Ascending aorta (tissue), 2 donors: Measurements from ENCODE around the gene C1orf21. TPM values are rescaled to one million over a fixed set of nuclear protein-coding genes. Genes with fewer than 3 reads are reported as not detected.

Experiments
- DNase-seq, 2 donors: peaks; one replicate each; pipeline ENCODE4 v3.0.0-alpha.2; 2019; ENCODE audit warnings: low spot score in 2 of 2
- H3K27ac ChIP-seq, 2 donors: fragments of 200-600 bp; sonication (generic); one replicate each; pipeline ENCODE4 v1.5.1; 2016 to 2017; ENCODE audit warnings: mild to moderate bottlenecking in 1 of 2
- H3K27me3 ChIP-seq: fragments of 200-600 bp; sonication (generic); one replicate; pipeline ENCODE4 v1.5.1; 2017
- H3K36me3 ChIP-seq, 2 donors: fragments of 200-600 bp; sonication (generic); one replicate each; pipeline ENCODE4 v1.5.1; 2016
- H3K4me1 ChIP-seq, 2 donors: fragments of 200-600 bp; sonication (generic); one replicate each; pipeline ENCODE4 v1.5.1; 2016 to 2017; ENCODE audit warnings: mild to moderate bottlenecking in 1 of 2
- H3K4me3 ChIP-seq, 2 donors: fragments of 200-600 bp; sonication (generic); one replicate each; pipeline ENCODE4 v1.5.1; 2016 to 2017; ENCODE audit warnings: mild to moderate bottlenecking in 1 of 2
- H3K9me3 ChIP-seq, 2 donors: fragments of 200-600 bp; sonication (generic); one replicate each; pipeline ENCODE4 v1.5.1; 2016
- intact Hi-C: fragments of 100-400 bp; cut with DNase I; formaldehyde crosslinking; loops from one replicate; pipeline ENCODE4 v1.15.1; 2023
- total RNA-seq: library from RNA; depleted of rRNA; stranded (reverse); fragments of >200 nt; gene quantifications from one replicate; pipeline ENCODE4 v1.1.0, GENCODE V29; 2016
- TF ChIP-seq, protein P1 (sequence below), 3 experiments: fragments of 200-600 bp in 2 of 3; fragments of 450-650 bp in 1 of 3; sonication (generic) in 2 of 3; IDR thresholded peaks; one replicate each; pipeline ENCODE4 v1.5.1; 2016 to 2019; ENCODE audit warnings: antibody characterized with exemption in 3 of 3, mild to moderate bottlenecking in 1 of 3, moderate library complexity in 1 of 3

The C1orf21 gene
- total RNA-seq, 1 donor from 2014 or later: 21.8 TPM

DNA sequence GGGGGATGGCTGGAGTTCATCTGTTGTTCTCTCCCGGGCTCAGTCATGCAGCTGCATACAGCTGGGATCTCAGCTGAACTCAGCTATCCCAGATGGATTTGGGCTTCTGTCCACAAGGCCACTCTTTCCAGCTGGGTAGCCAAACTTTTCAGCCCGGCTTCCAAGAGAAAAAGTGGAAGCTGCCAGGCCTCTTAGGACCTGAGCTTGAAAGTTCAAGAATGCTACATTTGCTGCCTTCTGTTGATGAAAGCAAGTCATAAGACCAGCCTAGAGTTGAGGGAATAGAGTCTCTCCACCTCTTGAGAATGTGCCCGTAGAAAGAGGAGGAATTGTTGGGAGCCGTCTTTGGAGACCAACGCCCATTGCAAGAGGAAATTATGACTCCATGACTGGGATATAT, 95.3 kb downstream of the C1orf21 start:
- TF ChIP-seq, protein P1, sequence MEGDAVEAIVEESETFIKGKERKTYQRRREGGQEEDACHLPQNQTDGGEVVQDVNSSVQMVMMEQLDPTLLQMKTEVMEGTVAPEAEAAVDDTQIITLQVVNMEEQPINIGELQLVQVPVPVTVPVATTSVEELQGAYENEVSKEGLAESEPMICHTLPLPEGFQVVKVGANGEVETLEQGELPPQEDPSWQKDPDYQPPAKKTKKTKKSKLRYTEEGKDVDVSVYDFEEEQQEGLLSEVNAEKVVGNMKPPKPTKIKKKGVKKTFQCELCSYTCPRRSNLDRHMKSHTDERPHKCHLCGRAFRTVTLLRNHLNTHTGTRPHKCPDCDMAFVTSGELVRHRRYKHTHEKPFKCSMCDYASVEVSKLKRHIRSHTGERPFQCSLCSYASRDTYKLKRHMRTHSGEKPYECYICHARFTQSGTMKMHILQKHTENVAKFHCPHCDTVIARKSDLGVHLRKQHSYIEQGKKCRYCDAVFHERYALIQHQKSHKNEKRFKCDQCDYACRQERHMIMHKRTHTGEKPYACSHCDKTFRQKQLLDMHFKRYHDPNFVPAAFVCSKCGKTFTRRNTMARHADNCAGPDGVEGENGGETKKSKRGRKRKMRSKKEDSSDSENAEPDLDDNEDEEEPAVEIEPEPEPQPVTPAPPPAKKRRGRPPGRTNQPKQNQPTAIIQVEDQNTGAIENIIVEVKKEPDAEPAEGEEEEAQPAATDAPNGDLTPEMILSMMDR (IDR thresholded peaks at IDR 0.05): no peak
- Histone ChIP-seq H3K4me1 (peaks cover 0 to 26% of the 10 kb centered on the region in 2 donors), H3K27me3 (no peaks in the 10 kb centered on the region), H3K36me3 (no peaks in the 10 kb centered on the region), H3K9me3 (no peaks in the 10 kb centered on the region), H3K4me3 (no peak overlapping the region), H3K27ac (peak overlapping the region; percentile 44 to 68)
- DNase-seq: peak in 1 of 2 donors; percentile 71
- intact Hi-C loops: no loop called here

DNA sequence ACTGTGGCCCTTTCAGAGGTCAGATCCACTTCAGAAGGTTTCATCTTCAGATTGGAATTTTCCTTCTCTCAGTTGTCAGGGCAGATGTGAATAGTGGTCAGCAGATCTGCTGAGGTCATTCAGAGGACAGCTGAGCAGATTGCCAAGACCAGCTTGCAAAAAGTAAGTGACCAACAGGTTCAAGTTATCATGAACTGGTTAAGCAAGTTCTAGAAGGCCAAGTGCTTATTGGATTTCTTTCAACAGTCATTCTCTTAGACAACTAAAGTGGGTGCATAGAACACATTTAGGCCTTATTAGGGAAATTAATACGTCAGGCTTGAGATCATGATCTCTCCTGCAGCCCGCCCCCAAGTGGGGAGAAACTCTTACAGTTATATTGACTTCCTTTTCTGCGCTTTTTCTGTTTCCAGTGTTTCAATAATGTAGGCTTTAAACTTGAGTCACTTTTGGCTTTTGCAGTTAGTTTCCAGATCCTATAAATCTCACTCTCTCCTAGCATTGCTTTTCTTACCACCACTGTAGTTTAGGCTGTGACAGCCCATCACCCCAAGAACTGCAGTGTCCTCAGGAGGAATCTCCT, 96.4 kb downstream of the C1orf21 start:
- Histone ChIP-seq H3K27me3 (no peaks in the 10 kb centered on the region), H3K9me3 (no peaks in the 10 kb centered on the region), H3K4me1 (peaks cover 0 to 30% of the 10 kb centered on the region in 2 donors), H3K36me3 (no peaks in the 10 kb centered on the region), H3K27ac (peak overlapping the region; percentile 44 to 68), H3K4me3 (no peak overlapping the region)
- intact Hi-C loops: no loop called here
- no peak for DNase-seq
- TF ChIP-seq, protein P1 (IDR thresholded peaks at IDR 0.05): peak in 1 of 3 experiments; percentile 16

DNA sequence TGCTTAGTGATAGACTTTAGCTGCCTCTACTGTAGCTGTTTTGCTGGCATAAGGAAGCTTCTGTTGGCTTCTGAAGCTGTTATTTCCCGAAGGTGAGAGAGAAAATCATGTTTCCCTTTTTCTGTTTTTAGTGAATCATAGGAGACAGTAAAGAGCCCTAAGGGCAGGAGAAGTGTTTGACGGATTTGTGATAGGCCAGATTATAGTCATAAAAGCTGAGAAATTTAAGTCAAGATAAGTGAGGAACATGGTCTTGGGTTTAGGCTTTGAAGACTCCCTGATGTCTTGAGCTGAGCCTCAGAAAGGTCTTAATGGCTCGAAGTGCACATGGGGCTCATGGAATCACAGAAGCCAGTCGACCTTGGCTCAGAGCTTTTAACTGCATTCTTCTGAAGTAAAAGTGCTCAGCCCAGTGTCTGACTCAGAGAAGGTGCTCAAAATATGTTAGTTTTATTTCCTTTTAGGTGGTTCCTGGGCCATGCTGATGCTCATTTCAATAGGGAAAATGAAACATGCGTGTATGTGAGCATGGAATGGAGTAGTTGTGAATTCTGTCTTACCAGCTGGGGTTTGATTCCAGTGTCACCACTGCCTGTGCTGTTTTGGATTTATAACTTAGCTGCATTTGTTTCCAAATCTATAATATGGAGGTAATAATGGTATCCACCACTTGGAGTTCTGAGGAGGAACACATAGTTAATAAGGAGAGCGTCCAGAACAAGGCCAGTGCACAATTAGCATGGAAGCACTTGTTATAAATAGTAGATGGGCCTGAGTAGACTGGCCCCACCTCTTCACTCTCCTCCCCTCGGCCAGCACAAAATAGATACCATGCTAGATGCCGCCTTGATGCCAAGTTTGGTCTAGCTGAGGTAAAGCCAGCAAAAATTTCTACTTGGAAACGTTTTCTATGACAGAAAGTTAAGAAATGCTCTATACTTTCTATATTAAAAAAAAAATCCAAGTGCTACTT, 99.2 kb downstream of the C1orf21 start:
- Histone ChIP-seq H3K4me1 (peaks cover 0 to 31% of the 10 kb centered on the region in 2 donors), H3K9me3 (no peaks in the 10 kb centered on the region), H3K36me3 (no peaks in the 10 kb centered on the region), H3K27me3 (no peaks in the 10 kb centered on the region), H3K27ac (peak overlapping the region; percentile 30 to 53), H3K4me3 (no peak overlapping the region)
- no peak for DNase-seq
- intact Hi-C loops: no loop called here
- TF ChIP-seq, protein P1 (IDR thresholded peaks at IDR 0.05): no peak

DNA sequence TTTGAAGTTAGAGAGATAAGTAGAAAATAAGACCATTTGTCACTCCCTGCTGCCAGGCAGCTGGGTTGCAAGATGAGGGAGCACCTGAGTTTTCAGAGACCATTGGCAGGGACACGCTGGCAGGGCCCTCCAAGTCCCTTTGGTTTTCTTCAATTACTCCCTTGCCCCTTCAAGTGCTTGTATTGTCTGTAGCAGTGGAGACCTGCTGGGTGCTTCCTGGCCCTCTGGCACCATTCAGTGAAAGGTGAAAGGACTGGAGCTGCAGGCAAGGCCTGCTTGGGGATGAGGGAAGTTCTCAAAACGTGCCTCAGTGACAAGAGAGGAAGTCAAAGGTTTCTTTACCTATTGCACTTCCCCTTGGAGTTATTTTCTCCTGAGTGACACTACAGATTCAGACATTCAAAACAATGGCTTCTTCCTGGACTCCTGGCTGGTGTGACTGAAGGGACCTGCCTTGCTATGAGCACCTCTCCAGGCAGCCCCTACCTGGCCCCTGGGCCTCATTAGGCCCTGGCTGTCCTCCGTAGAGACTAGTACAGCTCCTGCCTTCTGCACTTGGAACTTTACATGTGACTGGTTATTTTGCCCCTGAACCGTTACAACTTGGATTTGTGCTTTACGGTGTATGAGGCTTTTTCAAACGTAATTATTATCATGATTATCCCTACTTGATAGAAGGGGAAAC, 100.1 kb downstream of the C1orf21 start:
- peaks cover 0 to 34% of the 10 kb centered on the region in 2 donors for H3K4me1 ChIP-seq
- no peak overlapping the region for H3K4me3 ChIP-seq
- no peaks in the 10 kb centered on the region for H3K36me3 ChIP-seq
- no peaks in the 10 kb centered on the region for H3K9me3 ChIP-seq
- H3K27ac ChIP-seq: peak overlapping the region; percentile 8 to 53
- intact Hi-C loops: no loop called here
- TF ChIP-seq, protein P1 (IDR thresholded peaks at IDR 0.05): no peak
- no peak for DNase-seq
- H3K27me3 ChIP-seq: no peaks in the 10 kb centered on the region

DNA sequence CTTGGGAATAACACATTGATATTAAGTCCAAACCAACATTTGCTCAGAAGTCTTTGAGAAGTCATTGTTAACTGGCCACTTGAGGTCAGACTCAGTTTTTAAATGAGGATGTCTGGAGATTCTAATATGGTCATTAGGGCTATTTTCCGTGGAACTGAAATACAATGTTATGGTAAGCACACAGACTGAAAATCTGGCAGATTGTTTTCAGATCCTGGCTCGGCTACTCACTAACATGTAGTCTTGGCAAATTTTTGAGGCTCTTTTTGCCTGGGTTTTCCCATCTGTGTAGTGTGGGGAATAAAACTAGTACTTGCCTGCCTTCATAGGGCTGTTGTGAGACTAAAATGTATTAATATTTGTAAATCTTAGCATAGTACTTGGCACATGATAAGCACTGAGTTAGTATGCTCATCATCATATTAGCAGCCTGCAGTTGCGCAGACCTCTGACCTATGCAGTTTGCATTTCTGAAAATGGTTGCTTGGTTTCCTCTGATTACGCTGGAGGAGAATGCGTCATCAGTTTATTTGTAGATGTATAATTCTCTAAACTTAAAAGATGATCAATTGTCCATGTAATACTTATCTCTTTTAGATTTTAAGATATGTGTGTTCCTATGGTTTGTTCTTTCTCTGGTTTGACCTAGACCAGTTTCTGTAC, 100.8 kb downstream of the C1orf21 start:
- peaks cover 0 to 34% of the 10 kb centered on the region in 2 donors for H3K4me1 ChIP-seq
- H3K36me3 ChIP-seq: no peaks in the 10 kb centered on the region
- DNase-seq: no peak
- H3K27me3 ChIP-seq: no peaks in the 10 kb centered on the region
- H3K9me3 ChIP-seq: no peaks in the 10 kb centered on the region
- H3K4me3 ChIP-seq: no peak overlapping the region
- H3K27ac ChIP-seq: no peak overlapping the region
- intact Hi-C loops: no loop called here
- TF ChIP-seq, protein P1 (IDR thresholded peaks at IDR 0.05): no peak
